ENCODE results near the gene LPCAT2. TPM values are rescaled to one million over a fixed set of nuclear protein-coding genes. Genes with fewer than 3 reads are reported as not detected.

The LPCAT2 gene
- total and polyA plus RNA-seq, 2 of the 13 experiments (the other 11 are each of a cell fraction or from before 2014, with no cell fraction given) = 9.9 to 17.6 TPM

GRCh38 chr16:55624696-55625095 is 115.8 kb downstream of the LPCAT2 start (continued):
- TF ChIP-seq ZBTB44 (CRISPR knock-in tag; IDR thresholded peaks at IDR 0.05) (no peak), ZNF468 (CRISPR knock-in tag; IDR thresholded peaks at IDR 0.05) (no peak), ZNF777 (CRISPR knock-in tag; IDR thresholded peaks at IDR 0.05) (no peak), CBX5 (CRISPR knock-in tag; IDR thresholded peaks at IDR 0.05; ENCODE audit: borderline replicate concordance) (no peak), ZNF432 (CRISPR knock-in tag; IDR thresholded peaks at IDR 0.05; ENCODE audit: borderline replicate concordance) (no peak)

GRCh38 chr16:55625843-55626242 is 117.0 kb downstream of the LPCAT2 start:
- no peak overlapping the region for H3K4me2 ChIP-seq (ENCODE audit: low read depth, low read length)
- no peak for ATAC-seq
- no peaks in the 10 kb centered on the region for H3K9me3 ChIP-seq (ENCODE audit: low read length)
- ChIA-PET CTCF (ENCODE audit: low intra/inter-chr PET ratio, low total read pairs) (no interaction called here), POLR2A (interaction anchor here (1.6 kb wide), 1 partner anchor 11 kb away, joined by 6 read pairs; no protein-coding TSS in a partner anchor)
- FAIRE-seq = no peak
- H4K20me1 ChIP-seq (ENCODE audit: insufficient read depth, low read length) = no peaks in the 10 kb centered on the region
- DNase-seq (ENCODE audit: low spot score) = no peak
- no TSS peak for BruUV-seq (replicated peaks)
- in situ Hi-C loops (cut with HindIII; ENCODE audit: extremely low pct_ligation_motif_present, low pct_unique_long_range_greater_than_20kb) = no loop called here
- no peaks in the 10 kb centered on the region for H3K27me3 ChIP-seq (ENCODE audit: control insufficient read depth in 1 of 2, insufficient read depth in 2 of 2, low read length in 2 of 2)
- intact Hi-C loops (cut with micrococcal nuclease; ENCODE audit: unreplicated experiment) = no loop called here
- no peaks in the 10 kb centered on the region for H3K36me3 ChIP-seq (replicated peaks in 1 of 2; ENCODE audit: control insufficient read depth in 1 of 2, insufficient read depth in 2 of 2, low read length in 2 of 2)
- no peak for TF ChIP-seq TBL1XR1 (IDR thresholded peaks at IDR 0.05; ENCODE audit: borderline replicate concordance, low read length, partially characterized antibody)
- no peak for TF ChIP-seq IRF2 (CRISPR knock-in tag; IDR thresholded peaks at IDR 0.05)
- TF ChIP-seq AKAP8 (CRISPR knock-in tag; IDR thresholded peaks at IDR 0.05) = no peak
- TF ChIP-seq ZNF251 (CRISPR knock-in tag; IDR thresholded peaks at IDR 0.05) = no peak
- TF ChIP-seq PAWR (CRISPR knock-in tag; IDR thresholded peaks at IDR 0.05; ENCODE audit: borderline replicate concordance) = no peak
- TF ChIP-seq NR2F6 (IDR thresholded peaks at IDR 0.05) = no peak
- TF ChIP-seq NR2F6 (CRISPR knock-in tag; IDR thresholded peaks at IDR 0.05) = no peak
- TF ChIP-seq ZNF547 (CRISPR knock-in tag; IDR thresholded peaks at IDR 0.05) = no peak
- no peak for TF ChIP-seq RFXAP (CRISPR knock-in tag; IDR thresholded peaks at IDR 0.05; ENCODE audit: borderline replicate concordance)
- TF ChIP-seq SALL2 (CRISPR knock-in tag; IDR thresholded peaks at IDR 0.05) = no peak
- TF ChIP-seq BCL6 (CRISPR knock-in tag; IDR thresholded peaks at IDR 0.05) = no peak
- no peak for TF ChIP-seq ZNF652 (CRISPR knock-in tag; IDR thresholded peaks at IDR 0.05; ENCODE audit: borderline replicate concordance, low read depth)
- TF ChIP-seq NFKBIZ (CRISPR knock-in tag; IDR thresholded peaks at IDR 0.05) = no peak
- TF ChIP-seq MXD3 (CRISPR knock-in tag; IDR thresholded peaks at IDR 0.05) = no peak
- no peaks in the 10 kb centered on the region for H3K79me2 ChIP-seq (ENCODE audit: insufficient read depth, low read length)
- H3K4me3 ChIP-seq (replicated peaks in 1 of 3; ENCODE audit: insufficient read depth in 1 of 3, low read depth in 2 of 3, low read length in 3 of 3) = no peak overlapping the region
- WGBS (ENCODE audit: low lambda C conversion rate) = 88% methylated on average over 3 of the region's 3 CpGs
- H3K9ac ChIP-seq (ENCODE audit: insufficient read depth, low read depth, low read length) = no peak overlapping the region
- no peak overlapping the region for H3K27ac ChIP-seq (ENCODE audit: extremely low read length, insufficient read depth, low read length)
- peaks cover 52% of the 10 kb centered on the region for H3K4me1 ChIP-seq (ENCODE audit: insufficient read depth, low read length)
- no peak overlapping the region for H2AFZ ChIP-seq (ENCODE audit: low read length)

Data from HepG2 (cell line).